ENCODE measurements around the gene PDE9A. TPM values are rescaled to one million over a fixed set of nuclear protein-coding genes. Genes with fewer than 3 reads are reported as not detected.

Gene PDE9A
- total RNA-seq, 4 donors from 2014 or later = 6.9 to 13.0 (median 11.1) TPM

DNA sequence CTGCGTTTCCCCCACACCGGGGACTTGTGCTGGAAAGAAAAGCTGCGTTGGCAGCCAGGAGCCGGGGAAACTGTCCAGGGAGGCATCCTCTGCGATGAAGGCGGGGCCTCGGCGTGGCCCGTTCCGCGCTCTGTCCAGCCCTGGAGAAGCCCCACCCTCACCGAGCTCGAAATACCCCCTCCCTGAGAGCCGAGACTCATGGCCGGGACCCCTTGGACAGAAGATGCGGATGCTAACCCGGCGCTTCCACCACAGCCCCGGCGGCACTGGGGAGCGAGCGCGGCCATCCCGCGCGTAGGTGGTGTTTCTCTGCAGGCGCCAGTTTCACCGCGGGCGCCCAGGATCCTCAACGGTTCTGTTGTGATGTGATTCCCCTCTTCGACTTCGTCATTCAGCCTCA is 31.6 kb downstream of the PDE9A start:
- Histone ChIP-seq H3K27me3 (no peaks in the 10 kb centered on the region), H3K4me1 (peaks cover 0 to 5% of the 10 kb centered on the region in 2 donors), H3K36me3 (no peaks in the 10 kb centered on the region), H3K9me3 (no peaks in the 10 kb centered on the region), H3K4me3 (replicated peaks in 1 of 3) (no peak overlapping the region), H3K27ac (no peak overlapping the region)
- 75 to 86% methylated on average over 27 to 32 of the region's 33 CpGs for WGBS, 2 donors
- intact Hi-C loops (cut with DNase I) = no loop called here
- DNase-seq = no peak
- TF ChIP-seq POLR2A (IDR thresholded peaks at IDR 0.05) = no peak
- TF ChIP-seq, protein P1, sequence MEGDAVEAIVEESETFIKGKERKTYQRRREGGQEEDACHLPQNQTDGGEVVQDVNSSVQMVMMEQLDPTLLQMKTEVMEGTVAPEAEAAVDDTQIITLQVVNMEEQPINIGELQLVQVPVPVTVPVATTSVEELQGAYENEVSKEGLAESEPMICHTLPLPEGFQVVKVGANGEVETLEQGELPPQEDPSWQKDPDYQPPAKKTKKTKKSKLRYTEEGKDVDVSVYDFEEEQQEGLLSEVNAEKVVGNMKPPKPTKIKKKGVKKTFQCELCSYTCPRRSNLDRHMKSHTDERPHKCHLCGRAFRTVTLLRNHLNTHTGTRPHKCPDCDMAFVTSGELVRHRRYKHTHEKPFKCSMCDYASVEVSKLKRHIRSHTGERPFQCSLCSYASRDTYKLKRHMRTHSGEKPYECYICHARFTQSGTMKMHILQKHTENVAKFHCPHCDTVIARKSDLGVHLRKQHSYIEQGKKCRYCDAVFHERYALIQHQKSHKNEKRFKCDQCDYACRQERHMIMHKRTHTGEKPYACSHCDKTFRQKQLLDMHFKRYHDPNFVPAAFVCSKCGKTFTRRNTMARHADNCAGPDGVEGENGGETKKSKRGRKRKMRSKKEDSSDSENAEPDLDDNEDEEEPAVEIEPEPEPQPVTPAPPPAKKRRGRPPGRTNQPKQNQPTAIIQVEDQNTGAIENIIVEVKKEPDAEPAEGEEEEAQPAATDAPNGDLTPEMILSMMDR (IDR thresholded peaks at IDR 0.05) = no peak

DNA sequence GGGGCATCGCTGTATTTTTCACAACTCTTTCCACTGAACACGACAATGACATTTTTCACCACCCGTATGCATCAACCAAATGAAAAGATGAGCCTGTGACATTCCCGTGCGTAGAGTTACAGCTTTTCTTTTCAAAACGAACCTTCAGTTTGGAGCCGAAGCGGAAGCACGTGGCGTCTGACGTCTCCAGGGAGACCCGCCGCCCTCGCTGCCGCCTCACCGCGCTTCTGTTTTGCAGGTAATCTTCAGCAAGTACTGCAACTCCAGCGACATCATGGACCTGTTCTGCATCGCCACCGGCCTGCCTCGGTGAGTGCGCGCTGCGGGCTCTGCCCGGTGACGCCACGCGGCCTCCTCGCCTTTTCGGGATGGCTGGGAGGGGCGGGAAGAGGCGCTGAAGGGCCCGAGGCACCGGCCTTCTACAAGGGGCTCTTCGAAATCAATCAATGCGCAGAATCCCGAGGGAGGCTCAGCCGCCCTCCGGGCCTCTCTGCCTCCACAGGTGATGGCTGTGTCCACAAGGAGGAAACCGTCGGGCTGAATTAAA is 32.6 kb downstream of the PDE9A start:
- DNase-seq = no peak
- no peaks in the 10 kb centered on the region for H3K36me3 ChIP-seq
- no peaks in the 10 kb centered on the region for H3K27me3 ChIP-seq
- 96 to 98% methylated on average over 41 of the region's 41 CpGs for WGBS, 2 donors
- H3K4me3 ChIP-seq (replicated peaks in 1 of 3) = no peak overlapping the region
- H3K9me3 ChIP-seq = no peaks in the 10 kb centered on the region
- no peak overlapping the region for H3K27ac ChIP-seq
- TF ChIP-seq POLR2A (IDR thresholded peaks at IDR 0.05) = no peak
- TF ChIP-seq, protein P1 (IDR thresholded peaks at IDR 0.05) = no peak
- intact Hi-C loops (cut with DNase I) = no loop called here
- H3K4me1 ChIP-seq = peaks cover 0 to 5% of the 10 kb centered on the region in 2 donors

DNA sequence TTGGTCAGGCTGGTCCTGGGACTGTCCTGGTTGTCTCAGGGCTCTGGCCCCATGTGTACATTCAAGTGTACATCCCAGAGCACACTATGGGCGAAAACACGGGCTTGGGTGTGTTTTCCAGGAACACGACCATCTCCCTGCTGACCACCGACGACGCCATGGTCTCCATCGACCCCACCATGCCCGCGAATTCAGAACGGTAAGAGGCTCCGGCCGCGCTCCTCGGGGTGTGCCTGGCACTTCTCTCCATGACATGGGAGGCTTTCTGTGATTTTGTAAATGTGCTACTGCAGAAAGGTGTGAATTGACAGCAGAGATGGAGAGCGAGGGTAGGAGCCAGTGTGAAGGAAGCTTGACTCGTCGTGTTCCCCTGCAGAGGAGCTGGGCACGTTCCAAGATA is 34.4 kb downstream of the PDE9A start:
- Histone ChIP-seq H3K4me1 (peaks cover 0 to 5% of the 10 kb centered on the region in 2 donors), H3K9me3 (no peaks in the 10 kb centered on the region), H3K27ac (no peak overlapping the region), H3K36me3 (no peaks in the 10 kb centered on the region), H3K27me3 (no peaks in the 10 kb centered on the region), H3K4me3 (replicated peaks in 1 of 3) (no peak overlapping the region)
- no peak for DNase-seq
- TF ChIP-seq, protein P1 (IDR thresholded peaks at IDR 0.05) = no peak
- TF ChIP-seq POLR2A (IDR thresholded peaks at IDR 0.05) = no peak
- WGBS, 2 donors = 95% methylated on average over 18 of the region's 18 CpGs
- intact Hi-C loops (cut with DNase I) = no loop called here

DNA sequence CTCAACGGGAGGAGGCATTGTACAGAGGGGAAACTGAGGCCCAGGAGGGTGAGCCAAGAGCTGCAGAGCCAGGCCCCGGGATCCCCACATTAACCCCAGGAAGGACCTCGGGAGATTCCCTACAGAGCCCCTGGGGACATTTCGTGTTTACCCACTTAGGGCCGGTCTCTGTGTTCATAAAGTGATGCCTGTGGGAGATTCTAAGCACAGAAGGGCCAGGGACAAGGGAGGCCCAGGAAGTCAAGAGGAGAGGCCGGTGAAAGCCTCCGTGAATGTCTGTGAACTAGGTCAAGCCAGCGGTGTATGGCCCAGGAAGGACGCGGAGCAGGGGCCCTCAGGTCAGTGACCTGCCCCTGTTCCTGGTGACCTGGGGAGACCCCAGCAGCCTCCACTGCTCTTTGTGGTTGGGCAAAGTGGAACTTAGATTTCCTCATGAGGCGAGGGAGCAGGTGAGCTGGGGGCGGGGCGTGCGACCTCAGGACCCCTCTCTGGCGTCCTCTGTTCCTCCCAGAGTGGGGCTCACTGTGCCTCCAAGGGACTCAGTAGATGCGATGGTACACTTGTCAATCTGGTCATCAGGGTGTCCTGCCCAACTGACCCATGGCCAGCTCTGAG is 34.9 kb downstream of the PDE9A start:
- intact Hi-C loops (cut with DNase I) = no loop called here
- no peaks in the 10 kb centered on the region for H3K36me3 ChIP-seq

More for the DNA sequence above, 34.9 kb downstream of the PDE9A start:
- TF ChIP-seq, protein P1 (IDR thresholded peaks at IDR 0.05) = no peak
- TF ChIP-seq POLR2A (IDR thresholded peaks at IDR 0.05) = no peak
- DNase-seq = no peak
- 93 to 96% methylated on average over 12 to 16 of the region's 16 CpGs for WGBS, 2 donors
- H3K4me1 ChIP-seq = peaks cover 0 to 5% of the 10 kb centered on the region in 2 donors
- no peaks in the 10 kb centered on the region for H3K27me3 ChIP-seq
- no peak overlapping the region for H3K4me3 ChIP-seq (replicated peaks in 1 of 3)
- no peak overlapping the region for H3K27ac ChIP-seq
- H3K9me3 ChIP-seq = no peaks in the 10 kb centered on the region
